GM12878 (cell line): ENCODE measurements around the gene GUCA2A. TPM values are rescaled to one million over a fixed set of nuclear protein-coding genes. Genes with fewer than 3 reads are reported as not detected.

Experiments
- ATAC-seq: fragments of 200-7000 bp; cut with Tn5 transposase; 3 replicates; pipeline ENCODE4 v1.9.1; 2020; ENCODE audit warnings: mild to moderate bottlenecking, moderate library complexity
- BruUV-seq: library from RNA; stranded (reverse); fragments of 400-500 nt; replicated peaks from 2 replicates; lab custom pipeline; 2021; lab: Mats Ljungman, UMichigan
- CTCF ChIA-PET: fragments of 300-600 bp; sonication (Branson Sonifier 250); formaldehyde crosslinking; extraction: SDS; loops from one replicate; lab custom pipeline; 2021; ENCODE audit warnings: inconsistent platforms; lab: Yijun Ruan, JAX
- POLR2A ChIA-PET: fragments of 350-600 bp; formaldehyde crosslinking; extraction: SDS; loops from one replicate; lab custom pipeline; 2021; ENCODE audit warnings: inconsistent platforms; lab: Charles Lee
- RAD21 ChIA-PET: fragments of 300-600 bp; sonication (Branson Sonifier 250); formaldehyde crosslinking; loops from one replicate; lab custom pipeline; 2023; ENCODE audit warnings: antibody characterized with exemption; ENCODE audit not compliant: unreplicated experiment; lab: Charles Lee
- SMC1A ChIA-PET: fragments of 300-600 bp; sonication (Branson Sonifier 250); formaldehyde crosslinking; loops from one replicate; lab custom pipeline; 2023; ENCODE audit not compliant: unreplicated experiment, uncharacterized antibody; lab: Charles Lee
- DNase-seq: peaks from one replicate; pipeline ENCODE4 v3.0.0-alpha.2; 2011; ENCODE audit warnings: low read depth, low spot score
- FAIRE-seq: peaks from 3 replicates; lab custom pipeline; 2011; peaks lifted over from hg19 to GRCh38; lab: Jason Lieb, UNC
- H2AFZ ChIP-seq: 2 replicates; pipeline ENCODE4 v1.6.0; 2011; ENCODE audit warnings: low read depth, low read length, control low read depth; ENCODE audit not compliant: control insufficient read depth
- H3K27ac ChIP-seq: 2 replicates; pipeline ENCODE4 v1.5.1; 2011; ENCODE audit warnings: control low read depth; ENCODE audit not compliant: control insufficient read depth, insufficient read depth
- H3K27me3 ChIP-seq, 2 experiments: replicated peaks in 1 of 2; 2 replicates each; pipeline versions ENCODE4 v1.6.0 to v1.6.1; 2011; ENCODE audit warnings: low read length in 1 of 2; ENCODE audit not compliant: control insufficient read depth in 2 of 2, insufficient read depth in 2 of 2
- H3K36me3 ChIP-seq, 2 experiments: 2 replicates each; pipeline ENCODE4 v1.5.1; 2011; ENCODE audit warnings: low read length in 1 of 2; ENCODE audit not compliant: control insufficient read depth in 2 of 2, insufficient read depth in 2 of 2
- H3K4me1 ChIP-seq: 2 replicates; pipeline ENCODE4 v1.6.1; 2011; ENCODE audit warnings: mild to moderate bottlenecking, low read length, moderate library complexity, mixed read lengths; ENCODE audit not compliant: control insufficient read depth, insufficient read depth
- H3K4me2 ChIP-seq: 2 replicates; pipeline ENCODE4 v1.6.0; 2011; ENCODE audit warnings: control low read depth; ENCODE audit not compliant: control insufficient read depth, insufficient read depth
- H3K4me3 ChIP-seq: fragments of 200-600 bp; sonication (generic); 2 replicates; pipeline ENCODE4 v1.5.1; 2016
- H3K79me2 ChIP-seq: 2 replicates; pipeline ENCODE4 v1.6.0; 2011; ENCODE audit warnings: low read length; ENCODE audit not compliant: control insufficient read depth, insufficient read depth
- H3K9ac ChIP-seq: 2 replicates; pipeline ENCODE4 v1.8.0; 2011; ENCODE audit warnings: low read length, control low read depth, mixed read lengths; ENCODE audit not compliant: control insufficient read depth, insufficient read depth
- H3K9me3 ChIP-seq: replicated peaks from 3 replicates; pipeline ENCODE4 v1.5.1; 2011; ENCODE audit warnings: mild to moderate bottlenecking, low read length; ENCODE audit not compliant: control insufficient read depth, insufficient read depth
- H4K20me1 ChIP-seq: 2 replicates; pipeline ENCODE4 v1.6.0; 2011; ENCODE audit not compliant: control insufficient read depth, insufficient read depth
- BCL3 ChIP-seq: IDR thresholded peaks from 2 replicates; pipeline ENCODE4 v1.6.1; 2011; ENCODE audit warnings: borderline replicate concordance, low read depth, mild to moderate bottlenecking, moderate library complexity, low read length; ENCODE audit not compliant: insufficient read depth, poor library complexity, severe bottlenecking
- NR2C1 ChIP-seq: fragments of 450-650 bp; IDR thresholded peaks from 2 replicates; pipeline ENCODE4 v1.6.1; 2017; ENCODE audit warnings: antibody characterized with exemption, mild to moderate bottlenecking, moderate library complexity
- PBX3 ChIP-seq: IDR thresholded peaks from 2 replicates; pipeline ENCODE4 v1.6.1; 2011; ENCODE audit warnings: mild to moderate bottlenecking, low read depth, low read length, moderate library complexity; ENCODE audit not compliant: insufficient replicate concordance
- RBBP5 ChIP-seq: fragments of 200-600 bp; sonication (generic); conservative IDR thresholded peaks from 2 replicates; pipeline ENCODE4 v1.6.1; 2016
- SMAD5 ChIP-seq: IDR thresholded peaks from 2 replicates; pipeline ENCODE4 v1.6.1; 2016; ENCODE audit warnings: antibody characterized with exemption, low read depth
- TBL1XR1 ChIP-seq: IDR thresholded peaks from 2 replicates; pipeline ENCODE4 v1.6.1; 2012; ENCODE audit warnings: low read depth, low read length, improper control_type of control experiment
- ZNF24 ChIP-seq: fragments of 450-650 bp; IDR thresholded peaks from 2 replicates; pipeline ENCODE4 v1.6.1; 2017; ENCODE audit warnings: antibody characterized with exemption, mild to moderate bottlenecking
- WGBS: methylation state at CpG from one replicate; pipeline ENCODE4 v1.1.6; 2016; ENCODE audit warnings: low lambda C conversion rate; ENCODE audit not compliant: insufficient replicate concordance, insufficient coverage; ENCODE audit errors: missing lambda C conversion rate; 5-methylcytosine and 5-hydroxymethylcytosine counted together
- in situ Hi-C: fragments of 300-500 bp; cut with MboI; formaldehyde crosslinking; loops from 9 replicates; pipeline ENCODE4 v1.14.3; 2018; ENCODE audit warnings: mixed read lengths
- intact Hi-C: fragments of 100-400 bp; cut with micrococcal nuclease; formaldehyde crosslinking; loops from one replicate; pipeline ENCODE4 v1.14.2; 2022; ENCODE audit not compliant: unreplicated experiment
- polyA plus RNA-seq, 11 experiments: library from polyadenylated mRNA; depleted of rRNA in 4 of 11; unstranded in 6 of 11; stranded (reverse) in 5 of 11; fragments of >200 nt; fragmentation: Nextera tagmentation in 4 of 11; fragmentation: Illumina TruSeq in 1 of 11; extraction: Ambion mirVana in 4 of 11; extraction: Trizol in 1 of 11; gene quantifications; 1 replicate in 1 of 11; 2 replicates in 10 of 11; pipeline versions ENCODE4 v1.2.1 to v1.2.3, GENCODE V29; 2011 to 2016; ENCODE audit warnings: inconsistent platforms in 2 of 11, missing spikeins in 2 of 11, low read depth in 1 of 11
- total RNA-seq, 4 experiments: library from RNA; depleted of rRNA in 3 of 4; stranded (reverse); fragments of >200 nt in 3 of 4; fragmentation: Illumina TruSeq in 1 of 4; extraction: Trizol in 1 of 4; gene quantifications; 2 replicates each; pipeline versions ENCODE4 v1.2.1 to v1.2.3, GENCODE V29; 2013 to 2021

The GUCA2A gene
- total and polyA plus RNA-seq, 10 of the 15 experiments (the other 5 are each of a cell fraction or from before 2014, with no cell fraction given) = not detected

DNA sequence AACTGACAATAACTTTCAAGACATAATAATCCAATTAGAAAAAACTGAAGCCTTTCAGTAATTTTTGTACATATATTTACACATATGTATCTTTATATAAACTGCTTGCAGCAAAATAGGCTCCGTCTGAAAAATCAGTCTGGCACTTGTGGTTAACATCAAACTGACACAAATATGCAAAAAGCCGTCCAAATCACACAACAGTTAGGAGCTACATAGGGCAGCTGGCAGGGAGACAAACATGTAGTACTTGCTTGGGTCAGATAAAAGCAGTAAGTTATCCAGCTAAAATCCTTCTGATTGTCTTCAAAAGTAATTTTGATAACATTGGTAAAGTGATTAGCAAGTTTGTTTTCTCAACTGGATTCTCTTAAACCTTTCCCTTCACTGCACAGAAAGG, 14.7 kb upstream of the GUCA2A start:
- SMC1A ChIA-PET = no interaction called here

More for the DNA sequence above, 14.7 kb upstream of the GUCA2A start:
- DNase-seq (no peak), ATAC-seq (no peak), FAIRE-seq (no peak)
- in situ Hi-C loops (loop anchor here (10.0 kb wide), 1 partner anchor 604 kb away; no protein-coding TSS in a partner anchor), intact Hi-C loops (loop anchor here (5.0 to 10.0 kb wide), 2 partner anchors 158 to 286 kb away; partner anchors contain the start of genes CCDC30 and FOXJ3)
- Histone ChIP-seq H3K4me2 (no peak overlapping the region), H3K4me3 (no peak overlapping the region), H3K36me3 (peaks cover 0 to 19% of the 10 kb centered on the region in 2 experiments), H3K4me1 (no peaks in the 10 kb centered on the region), H4K20me1 (no peaks in the 10 kb centered on the region), H2AFZ (no peak overlapping the region), H3K9me3 (no peaks in the 10 kb centered on the region), H3K27ac (no peak overlapping the region), H3K9ac (no peak overlapping the region), H3K27me3 (no peaks in the 10 kb centered on the region), H3K79me2 (no peaks in the 10 kb centered on the region)
- no TSS peak for BruUV-seq
- TF ChIP-seq RBBP5 (no peak), BCL3 (no peak), NR2C1 (no peak), ZNF24 (no peak), PBX3 (no peak), TBL1XR1 (no peak), SMAD5 (no peak)
- RAD21 ChIA-PET = interaction anchor here (1.1 kb wide), 1 partner anchor 155 kb away, joined by 3 read pairs; no protein-coding TSS in a partner anchor
- CTCF ChIA-PET = interaction anchor here (0.6 to 2.4 kb wide), 7 partner anchors 8 to 573 kb away, joined by 3 to 15 read pairs (median 3); partner anchors contain the start of gene FOXJ3
- POLR2A ChIA-PET = no interaction called here
- 100% methylated on average over 2 of the region's 2 CpGs for WGBS
